NCI-H2029 treated with DMSO at 0.1 percent for 48 hours (cell line): ENCODE data around the gene FCMR.
"Not testable (repeated sequence)": the region's sequence is repeated elsewhere in the genome, so short reads cannot be mapped to it uniquely, and the experiment has no call there.

Source experiments
- DNase-seq: peaks from one replicate; lab custom pipeline; 2025; lab: John Stamatoyannopoulos, UW

FCMR gene

DNA sequence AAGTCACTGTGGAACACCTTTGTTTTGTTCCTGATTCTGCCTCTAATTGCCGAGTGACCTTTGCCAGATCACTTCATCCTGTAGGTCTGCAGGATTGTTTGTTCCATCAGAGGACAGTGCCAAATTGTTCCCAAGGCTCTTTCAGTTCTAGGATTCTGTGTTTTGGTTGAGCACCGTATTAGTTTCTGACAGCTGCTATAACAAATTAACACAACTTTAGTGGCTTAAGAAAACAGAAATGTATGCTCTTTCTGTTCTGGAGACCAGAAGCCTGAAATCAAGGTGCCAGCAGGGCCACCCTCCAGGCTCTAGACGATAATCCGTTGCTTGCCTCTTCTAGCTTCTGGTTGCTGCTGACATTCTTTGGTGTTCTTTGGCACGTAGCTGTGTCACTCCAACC lies 27.9 kb upstream of the FCMR start:
- no peak for DNase-seq

DNA sequence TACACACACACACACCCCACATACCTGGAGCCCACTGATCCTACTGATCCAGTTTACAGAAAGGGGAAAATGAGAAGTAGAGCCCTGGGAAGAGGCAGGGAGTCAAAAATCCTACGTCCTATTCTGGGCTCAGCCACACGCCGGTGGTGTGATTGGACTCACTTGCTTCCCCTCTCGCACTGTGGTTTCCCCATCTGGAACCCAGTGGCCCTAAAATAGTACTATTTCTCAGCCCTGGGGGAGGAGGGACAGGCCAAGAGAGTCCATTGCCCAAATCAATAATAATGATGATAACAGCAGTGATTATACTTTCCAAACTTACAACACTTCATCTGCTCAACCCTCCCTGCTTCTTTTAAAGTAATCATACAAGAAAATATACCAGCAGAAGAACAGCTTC lies 27.5 kb upstream of the FCMR start:
- no peak for DNase-seq

DNA sequence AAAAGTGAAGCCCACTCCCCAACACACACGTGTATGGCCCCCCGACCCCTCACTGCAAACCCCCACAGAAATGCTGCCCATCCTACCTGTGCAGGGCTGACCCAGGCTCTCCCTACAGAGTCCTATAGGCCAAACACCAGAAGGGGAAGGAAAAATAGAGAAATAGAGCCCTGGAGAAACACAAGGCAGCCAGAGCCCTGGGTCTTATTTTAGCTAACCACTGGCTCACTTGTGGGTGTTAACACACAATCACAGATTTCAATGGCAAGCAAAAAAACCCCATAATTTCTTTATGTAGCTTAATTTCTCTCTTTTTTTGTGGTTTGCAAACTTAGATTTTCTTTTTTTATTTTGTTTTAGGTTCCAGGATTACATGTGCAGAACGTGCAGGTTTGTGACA lies 25.5 kb upstream of the FCMR start:
- DNase-seq, result no peak

DNA sequence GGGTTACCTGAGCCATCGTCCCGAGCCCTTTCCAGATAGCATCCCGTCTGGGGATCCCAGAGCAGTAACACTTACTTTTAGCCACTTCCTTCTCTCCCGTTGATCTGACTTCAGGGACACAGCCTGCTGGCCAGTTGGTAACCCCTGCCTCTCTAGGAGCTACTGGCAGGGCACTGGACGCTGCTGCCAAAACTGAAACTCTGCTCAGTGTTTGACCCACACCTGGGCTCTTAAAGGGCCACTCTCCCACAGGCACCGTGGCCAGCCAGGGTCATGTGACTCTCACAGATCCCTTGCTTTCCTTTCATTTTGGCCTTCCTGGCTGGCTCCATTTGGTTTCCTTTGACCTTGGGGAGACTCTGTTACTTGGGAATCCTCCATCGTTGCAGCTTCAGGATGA lies 24.5 kb upstream of the FCMR start, which contains the start of gene PIGR:
TSS of gene PIGR (minus strand) at position 206 of the 400 bp plus-strand sequence. CDS start 5,935 bp downstream, outside the sequence.
- no peak for DNase-seq

DNA sequence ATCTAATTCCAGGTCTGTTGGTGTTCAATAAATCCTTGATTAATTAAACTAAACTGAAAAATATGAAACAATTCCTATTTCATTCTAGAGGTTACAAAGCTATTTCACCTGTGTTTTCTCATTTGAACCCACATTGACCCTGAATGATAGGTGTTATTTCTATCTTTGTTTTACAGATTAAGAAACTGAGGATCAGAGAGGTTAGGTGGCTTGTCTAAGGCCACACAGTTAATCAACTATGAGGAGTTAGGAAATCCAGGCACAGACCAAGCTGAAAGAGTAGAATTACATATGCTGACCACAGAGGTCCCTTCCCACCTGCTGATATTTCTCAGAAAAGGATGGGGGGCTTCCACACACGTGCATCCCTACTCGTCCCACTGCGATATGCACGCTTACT lies 24.0 kb upstream of the FCMR start:
- DNase-seq, result no peak

DNA sequence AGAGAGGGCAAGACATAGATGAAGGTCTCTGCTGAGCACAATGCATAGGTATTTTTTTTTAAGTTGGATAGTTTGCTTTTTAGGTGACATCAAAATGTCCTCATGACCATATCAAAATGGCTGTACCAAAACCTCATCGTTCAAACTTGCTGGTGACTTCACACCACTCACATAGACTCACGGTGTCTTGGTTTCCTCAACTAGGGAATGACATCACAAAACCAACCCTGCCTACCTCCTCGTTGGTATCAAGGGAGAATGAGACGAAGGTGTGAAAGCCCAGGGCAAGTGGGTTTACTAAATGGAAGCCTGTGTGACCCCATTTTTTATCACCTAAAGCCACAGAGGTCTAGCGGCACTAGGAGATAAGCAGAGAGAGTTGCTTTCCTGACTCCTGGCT lies 23.0 kb upstream of the FCMR start:
- DNase-seq, result no peak

DNA sequence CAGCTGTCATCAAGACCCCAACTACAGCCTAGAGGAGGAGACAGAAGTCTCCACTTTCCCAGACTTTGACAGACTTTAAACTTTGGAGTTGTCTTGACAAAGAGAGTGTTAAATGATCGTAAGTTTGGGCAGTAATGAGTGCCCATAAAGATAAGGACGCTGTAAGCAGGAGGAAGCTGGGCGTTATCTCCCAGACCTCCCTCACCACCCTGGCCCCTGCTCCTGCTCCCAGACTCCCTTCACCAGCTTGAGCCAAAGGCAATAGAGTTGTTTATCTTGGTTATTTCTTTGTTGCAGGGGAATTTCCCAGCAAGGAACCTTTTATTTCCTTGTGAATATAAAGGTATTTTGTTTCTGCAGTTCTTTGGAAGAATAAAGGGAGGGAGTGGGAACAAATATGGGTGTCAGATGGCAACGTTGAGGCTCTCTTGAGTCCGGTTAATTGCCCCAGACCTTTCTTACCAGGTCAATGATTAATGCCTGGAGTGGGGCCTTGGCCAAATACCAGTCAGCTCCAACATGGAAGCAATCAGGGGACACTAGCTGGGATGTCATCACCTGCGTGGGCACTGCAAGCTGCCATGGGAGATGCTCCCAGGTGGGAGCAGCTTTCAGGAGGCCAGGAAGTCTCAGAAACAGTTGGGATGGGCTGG lies 20.2 kb upstream of the FCMR start:
- no peak for DNase-seq

DNA sequence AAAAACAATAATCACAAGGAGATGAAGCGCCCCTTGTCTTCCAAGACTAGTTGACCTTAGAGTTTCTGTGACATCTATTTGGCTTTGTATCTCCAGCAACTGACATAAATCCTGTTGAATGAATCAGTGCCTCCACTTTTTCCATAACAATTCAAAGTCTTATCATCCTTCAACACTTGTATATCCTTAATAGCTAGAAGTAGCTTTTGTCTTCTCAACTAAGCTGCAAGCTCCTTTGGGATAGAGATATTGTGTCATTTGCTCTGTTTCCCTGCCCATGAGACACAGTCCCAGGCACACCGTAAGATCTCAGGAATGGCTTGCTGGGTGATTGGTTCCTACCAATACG lies 18.8 kb upstream of the FCMR start:
- DNase-seq, result no peak

DNA sequence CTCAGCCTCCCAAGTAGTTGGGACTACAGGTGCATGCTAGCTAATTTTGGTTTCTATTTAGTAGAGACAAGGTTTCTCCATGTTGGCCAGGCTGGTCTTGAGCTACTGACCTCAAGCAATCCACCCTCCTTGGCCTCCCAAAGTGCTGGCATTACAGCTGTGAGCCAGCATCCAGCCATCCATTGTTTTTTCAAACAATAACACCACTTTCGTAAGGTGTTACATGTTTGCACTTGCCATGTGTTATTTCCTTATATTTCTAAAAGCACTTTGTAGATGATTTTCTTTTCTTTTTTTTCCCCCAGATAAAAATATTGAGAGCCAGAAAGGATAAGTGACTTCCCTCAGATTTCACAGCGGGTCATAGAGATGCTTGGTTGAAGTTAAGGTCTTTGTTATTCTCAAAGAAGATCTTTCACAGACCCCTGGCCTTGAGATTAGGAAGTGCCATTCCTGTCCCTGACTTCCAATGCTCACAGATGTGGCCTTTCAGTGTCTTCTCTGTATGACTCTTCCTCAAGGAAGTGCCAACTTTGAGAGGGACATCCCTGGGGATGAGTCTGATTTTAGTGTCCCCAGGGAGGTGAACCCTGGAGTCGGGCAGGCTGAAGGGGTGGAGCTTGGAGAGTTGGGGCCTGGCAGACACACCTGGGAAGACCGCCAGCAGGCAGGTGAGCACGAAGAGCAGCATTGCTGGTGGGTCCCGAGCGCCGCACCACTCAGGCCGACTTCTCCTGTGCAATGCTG lies 18.3 kb upstream of the FCMR start:
- no peak for DNase-seq

DNA sequence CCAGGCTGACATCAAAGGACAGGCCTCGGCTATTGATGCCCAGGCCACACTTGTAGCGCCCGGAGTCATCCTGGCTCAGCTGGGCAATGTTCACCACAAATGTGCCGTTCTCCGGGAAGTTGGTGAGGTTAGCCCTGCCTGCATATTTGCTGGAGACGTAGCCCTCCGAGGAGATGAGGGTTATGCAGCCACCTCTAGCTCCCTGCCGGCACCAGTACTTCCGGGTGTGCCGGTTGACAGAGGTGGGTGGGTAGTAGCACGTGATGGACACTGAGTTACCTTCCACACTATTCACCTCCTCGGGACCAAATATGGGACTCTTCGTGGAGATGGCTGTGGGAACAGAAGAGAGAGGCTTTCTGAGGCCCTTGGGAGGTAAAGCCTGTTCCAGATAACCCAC lies 17.4 kb upstream of the FCMR start:
- no peak for DNase-seq

DNA sequence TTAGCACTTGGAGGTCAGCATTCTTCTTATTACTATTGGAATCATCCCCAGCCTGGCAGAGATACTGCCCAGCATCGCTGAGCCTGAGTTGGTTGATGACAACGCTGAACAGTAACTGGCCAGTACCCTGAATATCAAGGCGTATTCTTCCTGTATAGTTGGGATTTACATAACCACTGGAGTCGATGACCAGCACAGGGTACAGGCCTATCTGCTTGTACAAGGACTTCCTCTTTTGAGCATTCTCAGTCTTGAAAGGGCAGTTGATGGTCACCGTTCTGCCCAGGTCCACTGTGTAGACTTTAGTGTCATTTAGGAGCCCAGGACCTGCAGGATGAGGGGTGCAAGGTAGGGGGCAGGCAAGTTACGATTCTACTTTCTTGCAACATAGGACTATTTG lies 15.7 kb upstream of the FCMR start:
- no peak for DNase-seq

DNA sequence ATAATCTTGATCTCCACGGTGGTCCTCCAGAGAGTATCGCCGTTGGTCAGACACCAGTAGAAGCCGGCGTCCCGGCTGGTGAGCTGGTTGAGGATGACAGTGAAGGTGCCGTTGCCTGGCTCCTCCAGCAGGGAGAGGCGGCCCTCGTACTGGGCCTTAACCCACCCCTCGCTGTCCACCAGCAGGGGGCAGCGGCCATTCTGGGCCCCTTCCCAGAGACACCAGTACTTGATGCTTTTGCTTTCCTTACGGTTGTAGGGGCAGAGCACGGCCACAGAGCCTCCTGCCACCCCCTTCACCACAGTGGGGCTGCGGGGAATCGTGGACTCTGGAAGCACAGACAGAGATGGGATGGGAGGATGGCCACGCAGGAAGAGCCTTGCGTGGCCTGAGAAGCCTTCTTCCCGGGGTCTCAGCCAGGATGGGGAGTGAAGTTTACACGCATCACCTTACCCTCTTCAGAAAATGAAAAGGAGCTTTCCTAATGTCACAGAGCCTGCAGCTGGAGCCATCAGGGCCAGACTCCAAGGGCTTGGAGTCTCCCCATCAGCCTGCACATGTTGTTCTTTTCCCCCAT lies 13.8 kb upstream of the FCMR start:
- no peak for DNase-seq

DNA sequence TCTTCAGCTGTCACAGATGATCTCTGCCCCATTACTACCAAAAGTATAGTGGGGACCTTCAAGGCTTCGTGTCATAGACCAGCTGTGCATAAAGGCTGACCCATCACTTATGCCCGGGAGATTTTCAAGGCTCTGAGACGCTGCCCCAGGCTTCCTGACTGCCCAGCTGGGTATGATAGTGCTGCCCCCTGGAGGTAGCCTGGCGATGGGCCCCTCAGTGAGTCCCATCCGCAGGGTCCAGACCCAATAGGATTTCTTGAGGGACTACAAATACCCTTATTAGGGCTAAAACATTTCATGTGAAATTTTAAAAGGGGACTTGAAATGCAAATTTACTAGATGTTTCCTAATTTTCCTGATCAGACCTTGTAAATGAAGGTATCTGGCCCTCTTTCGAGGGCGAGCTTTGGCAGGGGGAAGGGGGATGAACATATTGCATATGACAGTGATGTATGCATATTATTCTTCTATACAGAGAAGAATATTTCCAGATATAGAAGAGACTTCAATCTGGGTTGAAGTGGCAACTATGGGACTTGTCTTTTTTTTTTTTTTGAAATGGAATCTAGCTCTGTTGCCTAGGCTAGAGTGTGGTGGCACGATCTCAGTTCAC lies 11.7 kb upstream of the FCMR start:
- no peak for DNase-seq

DNA sequence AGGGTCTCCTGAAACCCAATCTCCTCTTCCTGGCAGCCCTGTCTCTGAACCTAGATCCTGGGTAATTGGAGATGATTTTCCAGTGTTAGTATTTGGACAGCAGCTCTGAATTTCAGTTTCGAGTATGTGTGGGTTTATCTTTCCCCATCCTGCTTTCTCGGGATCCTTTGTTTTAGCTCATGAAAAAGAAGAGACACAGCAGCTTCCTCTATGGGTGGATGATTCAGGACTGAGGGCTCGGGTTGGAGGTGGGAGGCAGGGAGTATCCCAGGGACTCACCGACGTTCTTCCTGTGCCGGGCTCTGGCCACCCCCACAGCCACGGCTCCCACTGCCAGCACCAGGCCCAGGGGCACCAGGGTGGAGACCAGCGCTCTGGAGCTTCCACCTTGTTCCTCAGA lies 10.4 kb upstream of the FCMR start:
- DNase-seq, result no peak

DNA sequence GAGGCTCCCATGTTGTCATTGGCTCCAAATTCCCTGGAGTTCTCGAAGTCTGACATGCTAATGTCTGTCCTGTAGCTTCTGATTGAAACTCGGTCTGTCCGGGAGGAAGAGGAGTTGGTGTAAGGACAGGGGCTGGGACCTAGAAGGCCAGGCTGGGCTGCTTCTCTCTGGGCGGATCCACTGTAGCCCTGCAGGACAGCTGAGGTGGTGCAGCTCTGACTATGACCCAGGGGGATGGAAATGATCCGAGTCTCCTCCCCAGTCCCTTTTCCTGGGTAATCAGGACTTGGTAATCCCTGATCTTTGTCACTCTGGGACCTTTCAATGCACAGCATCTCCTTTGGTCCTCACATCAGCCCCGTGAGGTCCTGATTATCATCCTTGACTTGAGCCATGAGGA lies 10.0 kb upstream of the FCMR start:
- no peak for DNase-seq

DNA sequence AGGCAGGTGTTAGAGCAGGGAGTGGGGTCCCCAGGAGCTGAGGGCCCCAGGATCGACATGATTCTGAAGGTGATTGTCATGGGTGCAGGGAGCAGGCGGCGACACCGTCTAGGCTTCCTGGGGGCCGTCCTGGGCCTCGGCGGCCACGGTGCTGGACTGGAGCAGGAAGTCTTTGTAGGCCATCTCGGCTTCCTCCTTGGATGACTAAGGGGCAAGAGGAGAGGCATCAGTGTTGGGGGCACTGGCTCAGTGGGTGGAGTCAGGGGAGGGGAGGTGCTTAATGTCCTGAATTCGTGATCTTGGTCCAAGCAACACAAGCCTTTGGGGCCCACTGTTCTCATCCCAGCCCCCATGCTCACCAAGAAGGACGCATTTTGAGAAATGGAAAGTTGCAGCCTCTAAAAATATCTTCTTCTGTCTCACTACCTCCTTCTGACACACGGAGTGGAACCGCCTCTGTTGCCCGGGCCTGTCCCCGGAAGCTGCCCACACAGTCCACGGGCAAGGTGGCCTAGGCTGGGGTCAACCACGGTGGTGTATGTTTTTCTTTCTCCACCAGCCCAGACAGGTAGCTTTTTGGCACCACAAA lies 8.6 kb upstream of the FCMR start:
- DNase-seq, result no peak

DNA sequence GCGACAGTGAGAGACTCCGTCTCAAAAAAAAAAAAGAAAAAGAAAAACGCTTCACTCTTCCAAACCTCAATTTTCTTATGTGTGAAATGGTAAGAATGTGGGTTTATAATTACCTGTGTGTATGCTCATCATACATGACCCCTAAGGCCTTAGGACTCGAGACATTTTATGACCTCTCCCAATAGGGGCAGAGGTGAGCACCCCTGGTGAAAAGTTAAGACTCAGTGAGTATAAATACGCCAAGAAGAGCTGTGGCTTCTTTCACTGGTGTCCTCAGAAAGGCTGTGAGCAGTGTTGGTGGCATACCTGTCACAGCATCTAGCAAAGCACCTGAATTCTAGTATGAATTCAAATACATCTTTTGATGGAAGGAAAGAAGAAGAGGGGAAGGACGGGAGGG lies 7.8 kb upstream of the FCMR start:
- no peak for DNase-seq

DNA sequence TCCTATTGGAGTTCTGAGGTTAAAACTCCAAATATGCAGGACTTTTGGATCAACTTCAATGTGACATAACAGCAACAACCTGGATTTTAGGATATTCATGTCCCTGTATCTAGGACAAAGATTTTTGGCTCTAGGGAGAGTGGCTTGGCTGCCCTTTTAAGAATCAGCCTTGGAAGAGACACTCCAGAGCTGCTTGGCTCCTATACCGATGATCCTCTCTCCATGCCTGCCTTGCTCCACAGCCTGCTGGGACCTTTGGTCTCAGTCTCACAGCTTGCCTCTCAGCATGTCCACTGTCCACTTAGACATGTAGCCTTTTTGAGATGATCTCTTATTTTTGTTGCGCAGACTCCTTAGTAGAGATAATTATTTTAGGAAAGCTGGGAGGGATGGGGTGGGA lies 4.5 kb upstream of the FCMR start:
- DNase-seq, result no peak

DNA sequence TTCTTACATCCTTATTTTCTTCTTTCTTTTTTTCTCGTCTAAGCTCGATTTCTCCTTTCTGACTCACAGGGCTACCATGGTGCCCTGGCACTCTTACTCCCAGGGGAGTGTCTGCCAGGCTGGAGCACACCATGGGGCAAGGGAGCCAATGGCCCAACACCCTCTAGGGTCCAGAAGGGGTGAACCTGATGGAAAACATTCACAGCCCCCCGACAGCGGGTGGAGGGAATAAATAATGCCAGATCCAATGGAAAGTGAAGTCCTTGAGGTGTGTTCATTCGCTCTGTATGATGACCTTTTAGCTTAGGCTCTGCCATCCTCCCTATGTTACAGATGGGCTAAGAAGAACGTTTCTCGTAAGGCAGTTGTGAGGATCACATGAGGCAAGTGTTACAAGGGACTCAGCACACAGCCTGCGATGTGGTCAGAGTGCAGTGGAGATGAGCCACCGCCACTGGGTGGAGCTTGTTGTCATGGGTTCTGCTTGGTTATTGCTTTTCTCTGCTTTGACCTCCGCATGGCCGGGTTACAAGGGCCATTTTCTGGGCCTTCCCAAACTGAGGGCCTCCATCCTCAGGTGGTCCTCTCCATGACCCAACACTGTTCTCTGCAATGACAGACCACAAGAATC lies 3.5 kb upstream of the FCMR start:
- no peak for DNase-seq

DNA sequence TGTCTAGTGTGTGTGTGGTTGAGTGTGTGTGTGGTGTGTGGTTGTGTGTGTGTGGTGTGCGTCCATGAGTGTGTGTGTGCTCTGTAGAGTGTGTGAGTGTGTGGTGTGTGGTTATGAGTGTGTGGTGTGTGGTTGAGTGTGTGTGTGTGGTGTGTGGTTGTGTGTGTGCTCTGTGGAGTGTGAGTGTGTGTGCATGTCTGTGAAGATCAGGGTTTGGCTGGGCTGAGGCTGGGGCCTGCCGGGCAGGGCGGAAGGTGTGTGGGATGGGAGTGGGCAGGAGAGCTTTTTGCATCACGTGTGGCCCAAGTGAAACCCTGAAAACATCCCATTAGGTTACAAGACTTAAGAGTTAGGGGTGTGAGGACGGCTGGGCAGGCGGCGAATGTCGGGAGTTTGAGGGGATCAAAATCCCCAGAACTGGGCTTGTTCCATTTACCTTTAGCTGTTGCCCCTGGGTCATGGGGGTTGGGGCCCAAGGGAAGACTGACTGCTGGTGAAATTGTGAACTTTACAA lies 2.9 kb upstream of the FCMR start:
- DNase-seq, result no peak

DNA sequence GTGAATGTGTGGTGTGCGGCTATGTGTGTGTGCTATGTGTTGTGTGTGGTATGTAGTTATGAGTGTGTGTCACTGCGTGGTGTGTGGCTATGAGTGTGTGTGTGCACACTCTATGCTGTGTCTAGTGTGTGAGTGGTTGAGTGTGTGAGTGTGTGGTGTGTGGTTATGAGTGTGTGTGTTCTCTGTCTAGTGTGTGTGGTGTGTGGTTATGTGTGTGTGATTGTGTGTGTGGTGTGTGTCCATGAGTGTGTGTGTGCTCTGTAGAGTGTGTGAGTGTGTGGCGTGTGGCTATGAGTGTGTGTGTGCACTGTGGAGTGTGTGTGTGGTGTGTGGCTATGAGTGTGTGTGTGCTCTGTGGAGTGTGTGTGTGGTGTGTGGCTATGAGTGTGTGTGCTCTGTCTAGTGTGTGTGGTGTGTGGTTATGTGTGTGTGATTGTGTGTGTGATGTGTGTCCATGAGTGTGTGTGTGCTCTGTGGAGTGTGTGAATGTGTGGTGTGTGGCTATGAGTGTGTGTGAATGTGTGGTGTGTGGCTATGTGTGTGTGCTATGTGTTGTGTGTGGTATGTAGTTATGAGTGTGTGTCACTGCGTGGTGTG lies 2.3 kb upstream of the FCMR start:
- DNase-seq, result not testable (repeated sequence)
